GM18508 (cell line): ENCODE measurements around the gene IL21R.
A peak's percentile ranks its signal among the peaks of the same experiment; 100 is the strongest.

Experiments used
- ATAC-seq: cut with Tn5 transposase; IDR thresholded peaks from one replicate; pipeline ENCODE4 v1.9.1; 2021; ENCODE audit warnings: moderate number of reproducible peaks; ENCODE audit not compliant: insufficient read depth, unreplicated experiment

IL21R gene

DNA sequence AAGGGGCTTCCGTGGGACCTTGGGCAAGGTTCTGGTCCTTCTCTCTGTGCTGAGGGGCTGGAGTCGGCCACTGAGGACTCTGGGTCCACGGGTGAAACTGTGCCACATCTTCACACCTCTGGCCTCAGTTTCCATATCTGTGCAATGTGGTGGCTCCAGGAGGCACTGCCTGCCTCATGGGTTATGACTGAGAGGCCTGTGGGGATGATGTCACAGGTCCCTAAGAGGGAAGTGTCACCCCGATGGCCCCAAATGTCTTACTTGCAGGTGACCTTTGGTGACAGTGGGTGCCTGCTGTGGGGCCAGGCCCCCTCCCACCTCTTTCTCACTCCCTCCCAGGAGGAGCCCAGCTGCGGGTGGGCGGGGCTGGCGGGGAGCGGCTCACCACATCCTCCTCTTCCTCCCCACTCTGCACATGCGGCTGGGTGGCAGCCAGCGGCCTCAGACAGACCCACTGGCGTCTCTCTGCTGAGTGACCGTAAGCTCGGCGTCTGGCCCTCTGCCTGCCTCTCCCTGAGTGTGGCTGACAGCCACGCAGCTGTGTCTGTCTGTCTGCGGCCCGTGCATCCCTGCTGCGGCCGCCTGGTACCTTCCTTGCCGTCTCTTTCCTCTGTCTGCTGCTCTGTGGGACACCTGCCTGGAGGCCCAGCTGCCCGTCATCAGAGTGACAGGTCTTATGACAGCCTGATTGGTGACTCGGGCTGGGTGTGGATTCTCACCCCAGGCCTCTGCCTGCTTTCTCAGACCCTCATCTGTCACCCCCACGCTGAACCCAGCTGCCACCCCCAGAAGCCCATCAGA lies at the start of gene IL21R:
TSS of gene IL21R (plus strand) at position 407 of the 801 bp plus-strand sequence. CDS start 27,898 bp downstream, outside the sequence.
- peak; percentile 41 for ATAC-seq

DNA sequence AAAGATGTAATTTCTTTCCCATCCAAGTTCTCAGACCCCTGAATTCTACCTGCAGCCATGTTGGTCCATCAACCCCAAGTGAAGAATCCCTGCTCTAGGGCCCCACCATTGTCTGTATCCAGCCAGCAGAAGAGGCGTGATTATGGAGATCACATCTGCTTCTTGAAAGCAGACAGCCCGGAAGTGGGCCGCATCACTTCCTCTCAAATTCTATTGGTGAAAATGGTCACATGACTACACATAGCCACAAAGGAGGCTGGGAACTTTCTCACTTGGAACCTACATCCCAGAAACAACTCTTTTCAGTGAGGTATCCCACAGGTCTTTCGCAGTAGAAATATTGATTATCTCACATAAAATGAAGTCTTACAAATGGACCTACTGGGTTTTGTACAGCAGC lies 48.1 kb upstream of the IL21R start:
- no peak for ATAC-seq

GRCh38 chr16:27355610-27356009 lies 46.4 kb upstream of the IL21R start:
- no peak for ATAC-seq

DNA sequence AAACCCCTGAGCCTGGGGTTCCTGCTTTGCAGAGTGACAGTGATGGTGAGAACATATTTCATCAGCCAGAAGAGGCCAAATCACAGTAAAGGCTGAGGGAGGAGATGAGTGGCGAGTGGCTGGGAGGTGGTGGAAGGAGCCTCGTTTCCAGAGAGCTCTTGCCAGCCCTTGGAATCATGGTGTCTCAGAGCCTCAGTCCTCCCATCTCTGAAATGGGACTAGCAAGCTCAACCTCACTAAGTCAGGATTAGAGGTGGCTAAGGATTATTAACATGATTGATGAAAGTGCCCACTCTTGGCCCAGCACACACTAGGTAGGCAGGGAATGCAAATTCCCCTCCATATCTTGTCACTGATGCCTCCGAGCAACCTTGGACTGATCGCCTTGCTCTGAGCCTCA lies 45.2 kb upstream of the IL21R start:
- no peak for ATAC-seq

DNA sequence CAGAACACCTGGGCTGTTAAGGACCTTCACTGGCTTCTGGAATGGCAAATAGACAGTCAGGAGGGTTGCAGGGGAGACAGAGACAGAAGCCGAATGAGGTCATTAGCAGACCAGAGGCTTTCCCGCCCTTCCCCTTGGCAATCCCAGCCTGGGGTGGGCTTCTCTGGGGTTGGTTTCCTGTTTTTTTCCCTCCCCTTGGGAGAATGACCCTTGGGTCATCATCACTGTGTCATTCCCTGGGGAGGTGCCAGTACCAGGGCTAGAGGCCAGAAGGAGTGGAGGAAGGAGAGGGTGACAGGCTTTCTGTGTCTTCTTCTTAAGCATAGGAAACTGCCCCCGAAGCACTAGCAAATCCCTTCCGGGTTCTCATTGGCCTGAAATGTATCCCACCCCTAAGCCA lies 42.9 kb upstream of the IL21R start:
- ATAC-seq: no peak

DNA sequence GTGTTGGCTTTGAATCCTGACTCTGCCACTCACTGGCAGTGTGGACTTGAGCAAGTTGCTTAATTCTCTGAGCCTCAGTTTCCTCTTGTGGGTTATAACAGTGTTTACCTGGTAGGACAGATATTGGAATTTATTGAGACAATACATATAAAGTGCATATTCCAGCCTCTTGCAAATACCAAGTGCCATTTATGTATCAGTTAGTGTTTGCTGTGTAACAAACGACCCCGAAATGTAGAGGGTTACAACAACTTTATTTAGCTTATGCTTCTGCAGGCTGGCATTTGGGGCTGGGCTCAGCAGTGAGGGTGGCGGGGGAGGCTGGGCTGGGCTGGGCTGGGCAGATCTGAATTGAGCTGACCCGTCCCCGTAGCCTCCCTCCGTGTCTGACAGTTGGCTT lies 42.4 kb upstream of the IL21R start:
- ATAC-seq: no peak

- no peak for ATAC-seq
Observed at GRCh38 chr16:27361987-27362386, 40.0 kb upstream of the IL21R start.

DNA sequence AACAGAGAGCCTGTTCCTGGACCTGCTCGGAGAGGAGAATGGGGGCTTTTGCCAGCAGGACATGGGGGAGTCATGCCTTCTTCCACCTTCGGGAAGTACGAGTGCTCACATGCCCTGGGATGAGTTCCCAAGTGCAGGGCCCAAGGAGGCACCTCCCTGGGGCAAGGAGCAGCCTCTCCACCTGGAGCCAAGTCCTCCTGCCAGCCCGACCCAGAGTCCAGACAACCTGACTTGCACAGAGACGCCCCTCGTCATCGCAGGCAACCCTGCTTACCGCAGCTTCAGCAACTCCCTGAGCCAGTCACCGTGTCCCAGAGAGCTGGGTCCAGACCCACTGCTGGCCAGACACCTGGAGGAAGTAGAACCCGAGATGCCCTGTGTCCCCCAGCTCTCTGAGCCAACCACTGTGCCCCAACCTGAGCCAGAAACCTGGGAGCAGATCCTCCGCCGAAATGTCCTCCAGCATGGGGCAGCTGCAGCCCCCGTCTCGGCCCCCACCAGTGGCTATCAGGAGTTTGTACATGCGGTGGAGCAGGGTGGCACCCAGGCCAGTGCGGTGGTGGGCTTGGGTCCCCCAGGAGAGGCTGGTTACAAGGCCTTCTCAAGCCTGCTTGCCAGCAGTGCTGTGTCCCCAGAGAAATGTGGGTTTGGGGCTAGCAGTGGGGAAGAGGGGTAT lies 39.3 kb upstream of the IL21R start:
- no peak for ATAC-seq

GRCh38 chr16:27363246-27363632 lies 38.7 kb upstream of the IL21R start:
- no peak for ATAC-seq

- no peak for ATAC-seq
Observed at GRCh38 chr16:27363797-27364196, 38.2 kb upstream of the IL21R start.

- no peak for ATAC-seq
Observed at GRCh38 chr16:27364493-27365141, 37.4 kb upstream of the IL21R start.

DNA sequence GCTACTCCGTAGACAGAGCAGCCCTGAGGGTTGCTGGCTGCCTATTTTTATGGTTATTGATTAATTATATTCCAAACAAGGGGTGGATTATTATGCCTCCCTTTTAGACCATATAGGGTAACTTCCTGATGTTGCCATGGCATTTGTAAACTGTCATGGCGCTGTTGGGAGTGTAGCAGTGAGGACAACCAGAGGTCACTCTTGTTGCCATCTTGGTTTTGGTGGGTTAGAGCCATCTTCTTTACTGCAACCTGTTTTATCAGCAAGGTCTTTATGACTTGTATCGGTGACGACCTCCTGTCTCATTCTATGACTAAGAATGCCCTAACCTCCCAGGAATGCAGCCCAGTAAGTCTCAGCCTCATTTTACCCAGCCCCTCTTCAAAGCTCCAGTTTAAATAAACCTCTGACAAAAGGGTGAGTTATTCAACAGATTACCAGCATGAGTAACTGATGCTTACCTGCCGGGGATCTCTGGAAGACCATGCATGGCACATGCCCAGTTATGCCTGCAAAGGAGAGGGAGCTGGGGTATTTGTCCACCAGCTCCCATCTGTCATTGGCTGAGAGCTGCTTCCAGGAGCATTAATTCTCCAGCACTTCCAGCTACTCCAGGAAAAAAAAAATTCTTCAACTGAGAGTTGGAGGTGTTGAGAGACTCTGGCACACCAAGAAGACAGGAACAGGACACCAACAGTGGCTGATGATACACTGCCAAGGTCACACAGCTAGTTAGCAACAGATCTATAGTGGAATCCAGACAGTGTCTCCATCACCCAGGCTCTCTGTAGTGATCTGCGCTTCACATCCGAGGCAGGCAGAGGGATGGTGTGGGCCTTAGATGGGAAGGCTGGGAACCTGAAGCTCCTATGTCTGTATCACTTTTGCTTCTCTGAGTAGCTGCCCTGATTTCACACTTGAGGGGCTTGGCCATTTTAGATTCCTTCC lies 36.6 kb upstream of the IL21R start:
- no peak for ATAC-seq

DNA sequence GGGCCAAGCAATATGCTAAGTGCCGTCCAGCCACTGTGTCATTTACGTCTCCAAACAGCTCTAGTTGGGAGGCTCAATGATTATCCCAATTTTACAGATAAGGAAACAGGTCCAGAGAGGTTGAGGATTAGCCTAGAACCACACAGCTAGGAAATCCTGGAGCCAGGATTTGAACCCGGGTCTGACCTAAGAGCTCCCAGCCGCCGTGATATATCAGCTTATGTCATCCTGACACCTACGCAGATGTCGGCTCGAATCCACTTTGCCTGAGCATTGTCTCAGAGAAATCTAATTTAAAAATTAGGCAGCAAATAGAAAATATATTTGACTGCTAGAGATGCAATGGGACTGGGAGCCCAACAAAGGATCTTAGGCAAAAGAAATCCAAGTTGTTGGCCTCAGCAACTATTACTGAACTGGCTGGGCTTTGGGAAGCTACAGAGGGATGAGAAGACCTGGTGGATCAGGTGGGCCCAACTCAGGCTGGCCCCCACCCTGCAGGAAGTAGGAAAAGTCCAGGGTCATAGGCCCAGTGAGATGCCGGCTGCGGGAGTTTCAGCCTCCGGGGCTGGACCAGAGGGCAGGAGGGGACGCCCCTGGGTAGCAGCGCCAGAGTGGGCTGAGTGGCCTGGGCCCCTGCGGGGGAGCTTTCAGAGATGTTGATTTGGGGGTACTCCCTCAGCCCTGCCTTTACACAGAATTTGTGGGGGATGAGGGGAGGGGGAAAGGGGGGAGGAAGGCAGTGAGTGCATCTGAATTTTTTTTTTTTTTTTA lies 35.1 kb upstream of the IL21R start:
- ATAC-seq: no peak

DNA sequence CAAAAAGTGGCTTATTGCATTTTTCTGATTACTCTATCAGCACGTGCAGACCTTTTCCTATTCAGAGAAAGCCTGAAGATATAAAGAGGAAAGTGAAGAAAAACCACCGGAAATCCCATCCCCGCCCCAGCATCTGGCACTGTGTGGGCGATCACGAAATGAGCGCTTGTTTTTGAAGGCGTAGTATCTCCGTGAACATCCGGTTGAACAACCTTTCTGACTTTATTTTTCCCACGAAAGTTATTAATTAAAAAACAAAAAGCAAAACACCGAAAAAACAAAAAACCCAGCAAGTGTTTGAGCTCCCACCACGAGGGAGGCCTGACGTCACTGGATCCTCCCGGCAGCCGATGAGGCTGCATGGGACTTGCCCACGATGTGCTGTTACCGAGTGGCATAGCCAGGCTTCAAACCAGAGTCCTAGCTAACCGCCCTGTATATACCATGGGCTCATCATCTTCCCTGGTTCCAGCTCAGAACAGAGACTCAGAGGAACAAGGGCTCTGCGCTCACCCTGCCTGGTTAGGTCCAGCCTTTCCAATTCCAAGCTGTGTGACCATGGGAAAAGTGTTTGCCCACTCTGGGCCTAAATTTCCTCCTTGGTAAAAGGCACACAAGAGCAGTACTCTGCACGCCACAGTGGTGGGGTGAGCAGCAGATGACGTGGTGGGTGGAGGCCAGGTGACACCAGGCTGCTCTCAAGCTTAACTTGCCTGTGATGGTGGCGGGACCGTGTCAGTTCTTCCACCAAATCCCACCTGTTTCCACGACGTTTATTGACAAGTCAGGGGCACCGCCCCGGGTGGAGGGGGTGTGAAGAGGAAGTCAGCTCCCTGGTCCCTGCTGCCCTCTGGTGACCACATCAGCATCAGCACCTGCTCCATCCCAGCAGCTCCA lies 34.3 kb upstream of the IL21R start:
- peak; percentile 57 for ATAC-seq

GRCh38 chr16:27368358-27368722 lies 33.6 kb upstream of the IL21R start:
- ATAC-seq: no peak

DNA sequence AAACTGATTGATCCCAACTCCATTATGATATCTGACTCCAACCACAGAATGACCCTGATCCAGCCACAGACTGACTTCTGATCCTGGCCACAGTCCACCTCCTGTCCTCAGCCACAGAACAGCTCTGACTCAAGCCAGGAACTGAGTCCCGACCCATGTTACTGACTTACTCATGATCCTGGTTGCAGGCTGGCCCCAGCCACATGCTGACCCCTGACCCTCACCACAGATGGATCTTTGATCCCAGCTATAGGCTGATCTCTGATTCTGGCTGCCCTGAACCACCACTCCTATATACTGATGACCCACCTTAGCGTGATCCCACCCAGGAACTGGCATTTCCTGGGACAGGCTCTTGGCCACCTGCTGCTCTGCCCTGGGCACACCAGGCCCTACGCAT lies 32.2 kb upstream of the IL21R start:
- ATAC-seq: no peak

GRCh38 chr16:27370318-27370717 lies 31.7 kb upstream of the IL21R start:
- ATAC-seq: no peak

- no peak for ATAC-seq
Observed at GRCh38 chr16:27373312-27373711, 28.7 kb upstream of the IL21R start.
